PC-9 (cell line): ENCODE data around the gene KMT2D. TPM values are rescaled to one million over a fixed set of nuclear protein-coding genes. Genes with fewer than 3 reads are reported as not detected.

Experiments used
- BruUV-seq: library from RNA; stranded (reverse); fragments of 400-500 nt; replicated peaks from 2 replicates; lab custom pipeline; 2021; lab: Mats Ljungman, UMichigan
- CTCF ChIA-PET: fragments of 300-600 bp; sonication (Branson Sonifier 250); formaldehyde crosslinking; loops from one replicate; lab custom pipeline; 2022; ENCODE audit warnings: antibody characterized with exemption; lab: Charles Lee
- POLR2A ChIA-PET: fragments of 300-600 bp; sonication (Branson Sonifier 250); formaldehyde crosslinking; loops from one replicate; lab custom pipeline; 2022; ENCODE audit warnings: antibody characterized with exemption; ENCODE audit not compliant: unreplicated experiment; lab: Charles Lee
- DNase-seq, 2 experiments: peaks; one replicate each; pipeline versions ENCODE4 v3.0.0 to v3.0.0-alpha.2; 2015 to 2022; ENCODE audit warnings: mixed read lengths in 1 of 2
- H2AFZ ChIP-seq: fragments of 200-600 bp; sonication (generic); 2 replicates; pipeline ENCODE4 v1.8.1; 2017; ENCODE audit warnings: antibody characterized with exemption
- H3F3A ChIP-seq: fragments of 200-600 bp; sonication (generic); 2 replicates; pipeline ENCODE4 v1.8.1; 2017; ENCODE audit warnings: antibody characterized with exemption, mild to moderate bottlenecking, low read depth; ENCODE audit not compliant: insufficient read depth
- H3K27ac ChIP-seq: fragments of 200-600 bp; sonication (generic); 2 replicates; pipeline ENCODE4 v1.6.1; 2016; ENCODE audit warnings: mixed run types
- H3K27me3 ChIP-seq: fragments of 200-600 bp; sonication (generic); 2 replicates; pipeline ENCODE4 v1.6.1; 2016; ENCODE audit warnings: low read depth, mixed run types; ENCODE audit not compliant: insufficient read depth
- H3K36me3 ChIP-seq: fragments of 200-600 bp; sonication (generic); 2 replicates; pipeline ENCODE4 v1.6.1; 2016; ENCODE audit warnings: low read depth, mixed run types
- H3K4me1 ChIP-seq: fragments of 200-600 bp; sonication (generic); replicated peaks from 2 replicates; pipeline ENCODE4 v1.6.1; 2016; ENCODE audit warnings: mixed run types; ENCODE audit not compliant: insufficient read depth
- H3K4me2 ChIP-seq: fragments of 200-600 bp; sonication (generic); 2 replicates; pipeline ENCODE4 v1.6.1; 2017; ENCODE audit warnings: mixed run types
- H3K4me3 ChIP-seq: fragments of 200-600 bp; sonication (generic); 2 replicates; pipeline ENCODE4 v1.6.1; 2016; ENCODE audit warnings: mixed run types
- H3K79me2 ChIP-seq: fragments of 200-600 bp; sonication (generic); 2 replicates; pipeline ENCODE4 v1.6.1; 2017; ENCODE audit warnings: low read depth, mixed run types
- H3K9me2 ChIP-seq: fragments of 200-600 bp; sonication (generic); 2 replicates; pipeline ENCODE4 v1.8.1; 2017; ENCODE audit warnings: mild to moderate bottlenecking; ENCODE audit not compliant: insufficient read depth
- H3K9me3 ChIP-seq: fragments of 200-600 bp; sonication (generic); 2 replicates; pipeline ENCODE4 v1.8.1; 2016; ENCODE audit warnings: low read depth; ENCODE audit not compliant: insufficient read depth
- H4K20me1 ChIP-seq: fragments of 200-600 bp; sonication (generic); 2 replicates; pipeline ENCODE4 v1.8.1; 2017; ENCODE audit not compliant: insufficient read depth
- EZH2 ChIP-seq: fragments of 200-600 bp; sonication (generic); IDR thresholded peaks from 2 replicates; pipeline ENCODE4 v1.8.0; 2017; ENCODE audit warnings: antibody characterized with exemption, low read depth
- intact Hi-C: fragments of 100-400 bp; cut with micrococcal nuclease; formaldehyde crosslinking; loops from one replicate; pipeline ENCODE4 v1.10.0; 2022; ENCODE audit not compliant: unreplicated experiment
- total RNA-seq: library from RNA; stranded (reverse); gene quantifications from 2 replicates; pipeline ENCODE4 v1.2.3, GENCODE V29; 2021
- TF ChIP-seq, protein P1 (sequence below): fragments of 200-600 bp; sonication (generic); conservative IDR thresholded peaks from 2 replicates; pipeline ENCODE4 v1.6.1; 2017; ENCODE audit warnings: mixed run types, antibody characterized with exemption, mild to moderate bottlenecking, moderate library complexity

The KMT2D gene
- total RNA-seq, 1 experiment from 2014 or later = 94.0 TPM

DNA sequence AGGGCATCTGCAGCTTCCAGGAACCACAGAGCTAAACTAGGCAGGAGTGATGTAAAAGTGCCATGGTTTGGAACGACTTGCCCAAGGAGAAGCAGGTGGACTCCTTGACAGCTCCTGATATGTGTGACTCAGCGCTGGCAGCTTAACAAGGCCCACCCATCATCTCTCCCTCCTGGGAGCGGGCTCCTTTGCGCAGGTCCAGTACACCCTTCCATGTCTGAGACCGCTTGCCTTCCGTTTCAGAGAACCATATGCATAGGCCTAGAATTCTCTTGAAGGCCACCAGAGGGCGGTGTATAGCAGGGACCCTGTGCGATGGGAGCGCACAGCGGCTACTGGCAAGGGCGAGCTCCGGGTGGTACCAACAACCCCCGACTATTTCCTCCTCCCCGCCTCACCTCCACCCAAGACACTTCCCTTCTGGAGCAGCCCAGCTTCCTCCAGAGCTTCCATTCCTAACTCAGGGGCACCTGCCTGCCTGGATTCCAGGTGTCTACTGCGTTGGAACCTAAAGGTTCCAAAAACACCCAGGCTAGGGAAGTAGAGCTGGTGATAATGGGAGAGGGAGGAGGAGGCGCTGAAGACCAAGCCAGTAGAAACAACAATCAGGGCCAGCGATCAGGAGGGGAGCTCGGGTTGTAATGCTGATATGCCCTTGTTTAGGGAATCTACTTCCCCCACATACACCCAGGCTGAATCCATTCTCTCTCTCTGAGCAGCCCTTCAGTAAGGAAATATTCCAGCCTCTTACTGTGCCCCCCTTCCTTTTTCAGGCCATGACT is 27.7 kb upstream of the KMT2D start:
- no peaks in the 10 kb centered on the region for H3K36me3 ChIP-seq
- H2AFZ ChIP-seq = peak overlapping the region; percentile 77
- H3K4me1 ChIP-seq = peaks cover 25% of the 10 kb centered on the region
- no peaks in the 10 kb centered on the region for H3K9me3 ChIP-seq
- POLR2A ChIA-PET = interaction anchor here (0.5 to 1.3 kb wide), 9 partner anchors 18 to 754 kb away, joined by 3 to 11 read pairs (median 4); partner anchors contain the start of genes RHEBL1 and TUBA1B
- DNase-seq = peak; percentile 90 to 92
- no peaks in the 10 kb centered on the region for H4K20me1 ChIP-seq
- peak overlapping the region; percentile 81 for H3K4me2 ChIP-seq
- no TSS peak for BruUV-seq
- CTCF ChIA-PET = interaction anchor here (0.6 to 2.6 kb wide), 26 partner anchors 8 to 259 kb away, joined by 3 to 26 read pairs (median 6); partner anchors contain the start of genes KMT2D, LMBR1L, RHEBL1 and TUBA1A
- TF ChIP-seq, protein P1, sequence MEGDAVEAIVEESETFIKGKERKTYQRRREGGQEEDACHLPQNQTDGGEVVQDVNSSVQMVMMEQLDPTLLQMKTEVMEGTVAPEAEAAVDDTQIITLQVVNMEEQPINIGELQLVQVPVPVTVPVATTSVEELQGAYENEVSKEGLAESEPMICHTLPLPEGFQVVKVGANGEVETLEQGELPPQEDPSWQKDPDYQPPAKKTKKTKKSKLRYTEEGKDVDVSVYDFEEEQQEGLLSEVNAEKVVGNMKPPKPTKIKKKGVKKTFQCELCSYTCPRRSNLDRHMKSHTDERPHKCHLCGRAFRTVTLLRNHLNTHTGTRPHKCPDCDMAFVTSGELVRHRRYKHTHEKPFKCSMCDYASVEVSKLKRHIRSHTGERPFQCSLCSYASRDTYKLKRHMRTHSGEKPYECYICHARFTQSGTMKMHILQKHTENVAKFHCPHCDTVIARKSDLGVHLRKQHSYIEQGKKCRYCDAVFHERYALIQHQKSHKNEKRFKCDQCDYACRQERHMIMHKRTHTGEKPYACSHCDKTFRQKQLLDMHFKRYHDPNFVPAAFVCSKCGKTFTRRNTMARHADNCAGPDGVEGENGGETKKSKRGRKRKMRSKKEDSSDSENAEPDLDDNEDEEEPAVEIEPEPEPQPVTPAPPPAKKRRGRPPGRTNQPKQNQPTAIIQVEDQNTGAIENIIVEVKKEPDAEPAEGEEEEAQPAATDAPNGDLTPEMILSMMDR = peak; percentile 86
- TF ChIP-seq EZH2 = no peak
- H3K27ac ChIP-seq = no peak overlapping the region
- H3K27me3 ChIP-seq = peaks cover 10% of the 10 kb centered on the region
- no peaks in the 10 kb centered on the region for H3K9me2 ChIP-seq
- intact Hi-C loops = loop anchor here (1.0 to 2.0 kb wide), 4 partner anchors 18 to 146 kb away; no protein-coding TSS in a partner anchor
- peaks cover 11% of the 10 kb centered on the region; the same call in 1 of the 2 replicates for H3F3A ChIP-seq
- H3K79me2 ChIP-seq = no peaks in the 10 kb centered on the region
- H3K4me3 ChIP-seq = peak overlapping the region; percentile 37; the same call in 1 of the 2 replicates

DNA sequence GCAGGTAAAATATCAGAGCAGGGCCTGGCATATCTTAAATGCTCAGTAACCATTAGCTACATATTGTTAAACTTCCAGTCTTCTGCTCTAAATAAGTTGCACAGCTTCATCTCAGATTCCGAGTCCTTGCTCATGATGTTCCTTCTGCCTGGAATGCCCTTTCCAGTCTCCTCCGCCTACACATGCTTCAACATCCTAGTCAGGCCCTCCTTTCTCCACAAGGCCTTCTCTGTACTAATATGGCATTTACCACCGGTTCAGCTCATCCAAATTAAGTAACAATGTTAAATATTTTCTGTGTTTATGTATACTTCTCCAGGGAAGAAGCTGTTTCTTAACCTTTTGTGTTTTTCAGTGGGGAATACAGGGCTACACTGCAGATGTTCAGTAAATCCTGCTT is 25.5 kb upstream of the KMT2D start:
- H3K9me2 ChIP-seq = no peaks in the 10 kb centered on the region
- no peaks in the 10 kb centered on the region for H3K9me3 ChIP-seq
- peaks cover 4% of the 10 kb centered on the region; the same call in 1 of the 2 replicates for H3F3A ChIP-seq
- H3K4me3 ChIP-seq = no peak overlapping the region
- H3K27me3 ChIP-seq = no peaks in the 10 kb centered on the region
- ChIA-PET POLR2A (no interaction called here), CTCF (interaction anchor here (0.6 to 1.0 kb wide), 2 partner anchors 16 to 71 kb away, joined by 3 to 5 read pairs; partner anchors contain the start of gene RHEBL1)
- no peaks in the 10 kb centered on the region for H4K20me1 ChIP-seq
- H3K79me2 ChIP-seq = no peaks in the 10 kb centered on the region
- TF ChIP-seq, protein P1 = no peak
- TF ChIP-seq EZH2 = no peak
- H2AFZ ChIP-seq = no peak overlapping the region
- peaks cover 15% of the 10 kb centered on the region for H3K4me1 ChIP-seq
- BruUV-seq = no TSS peak
- no peak for DNase-seq
- intact Hi-C loops = no loop called here
- H3K36me3 ChIP-seq = no peaks in the 10 kb centered on the region
- no peak overlapping the region for H3K4me2 ChIP-seq
- H3K27ac ChIP-seq = no peak overlapping the region

DNA sequence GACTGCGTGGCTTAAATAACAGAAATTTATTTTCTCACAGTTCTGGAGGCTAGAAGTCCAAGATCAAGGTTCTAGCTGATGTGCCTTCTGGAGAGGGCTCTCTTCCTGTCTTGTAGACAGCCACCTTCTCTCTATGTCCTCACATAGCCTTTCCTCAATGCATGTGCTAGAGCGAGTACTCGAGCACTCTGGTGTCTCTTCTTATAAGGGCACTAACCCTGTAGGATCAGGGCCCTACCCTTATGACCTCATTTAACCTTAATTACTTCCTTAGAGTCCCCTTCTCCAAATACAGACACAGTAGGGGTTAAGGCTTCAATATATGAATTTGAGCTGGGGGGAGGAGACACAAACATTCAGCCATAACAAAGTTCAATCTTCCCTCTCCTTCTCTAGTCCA is 23.8 kb upstream of the KMT2D start:
- H3F3A ChIP-seq = peaks cover 4% of the 10 kb centered on the region; the same call in 1 of the 2 replicates
- H3K4me3 ChIP-seq = no peak overlapping the region

More for the DNA sequence above, 23.8 kb upstream of the KMT2D start:
- Histone ChIP-seq H3K9me2 (no peaks in the 10 kb centered on the region), H3K79me2 (no peaks in the 10 kb centered on the region), H3K9me3 (no peaks in the 10 kb centered on the region), H3K4me2 (no peak overlapping the region), H2AFZ (no peak overlapping the region), H3K27ac (no peak overlapping the region), H3K27me3 (0 out of 2 replicates have a peak, but pooled peaks cover 4% of the 10 kb centered on the region), H3K36me3 (no peaks in the 10 kb centered on the region), H3K4me1 (peaks cover 15% of the 10 kb centered on the region), H4K20me1 (no peaks in the 10 kb centered on the region)
- ChIA-PET POLR2A (no interaction called here), CTCF (interaction anchor here (0.6 to 1.2 kb wide), 3 partner anchors 11 to 65 kb away, joined by 3 to 9 read pairs (median 6); no protein-coding TSS in a partner anchor)
- intact Hi-C loops = no loop called here
- DNase-seq = no peak
- no TSS peak for BruUV-seq
- no peak for TF ChIP-seq EZH2
- TF ChIP-seq, protein P1 = no peak
